ENCODE results near the gene SYTL3.
"Not testable (repeated sequence)": the region's sequence is repeated elsewhere in the genome, so short reads cannot be mapped to it uniquely, and the experiment has no call there.

Gene SYTL3

DNA sequence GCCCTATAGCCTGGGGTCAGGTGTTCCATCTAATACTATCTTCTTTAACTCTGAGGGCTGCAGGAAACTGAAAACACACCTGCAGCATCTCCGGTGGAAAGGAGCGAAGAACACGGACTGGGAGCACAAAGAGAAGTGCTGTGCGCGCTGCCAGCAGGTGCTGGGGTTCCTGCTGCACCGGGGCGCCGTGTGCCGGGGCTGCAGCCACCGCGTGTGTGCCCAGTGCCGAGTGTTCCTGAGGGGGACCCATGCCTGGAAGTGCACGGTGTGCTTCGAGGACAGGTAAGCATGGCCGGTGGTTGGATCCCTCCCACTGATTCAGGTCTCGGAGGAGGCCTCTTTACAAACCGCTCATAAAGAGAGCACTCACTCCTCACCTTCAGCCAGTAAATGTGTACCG lies 15.5 kb downstream of the SYTL3 start:
- DNase-seq = no peak

DNA sequence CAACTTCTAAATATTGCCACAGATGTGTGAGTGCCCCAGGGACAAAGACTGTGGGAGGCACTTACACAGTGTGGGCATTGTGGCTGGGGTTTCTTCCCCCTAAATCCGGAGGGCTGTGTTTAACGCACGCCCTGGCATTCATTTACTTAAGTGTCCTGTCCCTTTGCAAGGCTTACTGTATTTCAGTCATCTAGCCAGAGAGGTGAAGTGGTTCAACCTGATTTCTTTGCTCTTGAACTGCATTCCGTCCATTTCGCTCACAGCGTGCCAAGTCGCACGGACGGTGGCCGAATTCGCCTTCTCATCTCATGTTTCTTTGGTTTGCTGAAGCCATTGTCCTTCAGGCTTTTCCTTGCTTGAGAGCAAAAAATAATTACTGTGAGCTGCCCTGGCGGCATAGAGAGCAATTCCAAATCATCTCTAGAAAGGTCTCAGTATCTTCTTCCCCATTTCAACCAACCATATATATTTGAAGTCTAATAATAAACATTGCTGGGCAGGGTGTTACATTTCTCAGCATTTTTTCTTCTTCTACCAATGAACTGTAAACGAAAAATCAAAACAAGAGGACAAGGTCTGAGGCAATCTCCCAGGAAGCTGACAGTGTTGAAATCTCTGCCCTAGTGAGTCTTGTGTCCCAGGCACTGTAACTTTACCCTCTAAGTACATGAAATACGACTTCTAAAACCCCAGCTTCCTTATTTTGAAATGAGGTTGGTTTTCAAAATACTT lies 16.9 kb downstream of the SYTL3 start:
- DNase-seq = peak; percentile 81

DNA sequence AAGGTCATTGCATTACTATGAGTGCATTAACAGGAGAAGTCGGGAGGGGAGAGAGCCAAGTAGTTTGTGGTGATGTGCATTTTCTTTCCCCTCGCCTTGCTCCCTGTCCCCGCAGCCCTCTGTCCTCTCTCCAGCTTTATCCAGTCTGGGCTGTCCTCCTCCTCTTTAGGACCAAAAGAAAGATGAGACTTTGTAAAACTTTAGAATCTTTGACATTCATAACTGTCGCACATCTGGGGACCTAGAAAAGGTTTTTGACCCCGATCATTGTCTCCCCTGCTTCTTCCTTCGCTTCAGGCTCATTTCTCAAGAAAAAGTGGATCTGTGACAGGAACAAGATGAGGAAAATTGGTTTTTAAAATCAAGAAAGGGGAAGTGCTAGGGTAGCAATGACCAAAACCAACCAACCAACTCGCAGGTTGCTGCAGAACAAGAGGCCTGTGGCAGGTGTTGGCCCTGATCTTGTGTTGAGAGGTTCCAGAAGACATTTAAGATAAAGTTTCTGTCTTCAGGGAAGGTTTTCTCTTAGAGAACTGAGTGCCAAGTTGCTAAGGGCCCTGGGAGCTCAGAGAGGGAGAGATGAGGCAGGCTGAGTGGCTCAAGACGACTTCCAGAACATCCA lies 17.6 kb downstream of the SYTL3 start:
- DNase-seq = no peak

DNA sequence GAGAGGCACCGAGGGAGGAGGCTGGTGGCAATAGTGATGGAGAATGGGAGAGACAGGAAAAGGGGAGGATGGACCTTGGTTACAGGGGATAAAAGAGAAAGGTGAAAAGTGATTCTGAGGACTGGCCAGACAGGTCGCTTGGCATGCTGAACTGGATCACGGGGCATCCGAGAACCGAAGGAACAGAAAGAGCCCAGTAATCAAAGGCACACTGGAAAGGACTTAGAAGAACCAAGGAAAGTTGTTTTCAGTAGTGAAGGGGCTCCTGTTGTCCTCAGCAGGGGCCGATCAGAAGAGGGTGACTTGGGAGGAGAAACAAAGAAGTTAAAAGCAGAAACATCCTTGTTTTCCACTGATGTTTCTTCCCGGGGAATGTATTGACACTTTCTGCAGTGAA lies 18.9 kb downstream of the SYTL3 start:
- no peak for DNase-seq

DNA sequence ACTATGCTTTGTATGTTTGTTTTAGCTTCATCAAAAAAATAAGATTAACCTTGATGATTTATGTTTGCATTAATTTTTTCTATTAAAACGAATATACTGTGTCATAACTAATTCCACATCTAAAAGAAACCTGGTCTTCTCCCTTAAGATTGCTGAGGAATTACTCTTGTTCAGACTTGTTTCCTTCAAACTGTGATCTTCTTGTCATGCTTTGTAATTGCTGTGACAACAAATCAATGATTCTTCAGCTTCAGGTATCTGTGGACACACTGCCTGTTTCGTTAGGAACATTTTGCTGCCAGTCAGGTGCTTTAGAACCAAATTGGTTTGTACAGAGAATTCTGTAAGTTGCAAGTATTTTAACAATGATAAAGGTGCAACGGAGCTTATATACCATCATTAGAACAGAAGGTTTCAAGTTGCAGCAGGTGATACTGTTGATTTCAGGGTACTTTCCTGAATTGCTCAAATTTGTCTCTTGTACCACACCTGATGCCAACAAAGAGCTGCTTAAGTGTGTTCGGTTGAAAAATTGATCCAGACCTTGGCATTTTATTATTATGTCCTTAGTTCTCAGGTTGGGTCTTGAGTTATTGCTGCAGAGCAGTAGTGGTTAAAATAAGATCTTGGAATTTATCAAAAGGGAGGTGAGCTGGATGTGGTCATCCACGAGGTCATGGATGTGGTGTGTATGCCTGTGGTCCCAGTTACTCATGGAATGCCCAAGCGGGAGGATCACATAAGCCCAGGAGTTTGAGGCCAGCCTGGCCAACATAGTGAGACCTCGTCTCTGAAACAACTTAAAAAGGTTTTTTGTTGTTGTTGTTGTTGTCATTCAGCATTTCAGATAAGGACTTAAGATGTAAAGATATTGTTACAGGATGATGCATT lies 19.5 kb downstream of the SYTL3 start:
- DNase-seq = no peak

DNA sequence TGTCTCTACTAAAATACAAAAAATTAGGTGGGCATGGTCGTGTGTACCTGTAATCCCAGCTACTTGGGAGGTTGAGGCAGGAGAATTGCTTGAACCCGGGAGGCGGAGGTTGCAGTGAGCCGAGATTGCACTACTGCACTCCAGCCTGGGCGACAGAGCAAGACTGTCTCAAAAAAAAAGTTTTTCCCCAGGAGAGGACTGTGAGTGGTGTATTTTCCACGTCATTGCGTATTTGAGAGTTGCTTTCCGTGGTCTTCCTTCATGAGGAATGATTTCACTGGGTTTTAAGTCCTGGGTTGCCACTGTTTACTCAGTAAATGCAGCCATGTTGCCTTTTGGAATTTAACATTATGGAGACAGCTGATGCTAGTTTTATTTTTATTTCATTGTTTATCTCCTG lies 22.3 kb downstream of the SYTL3 start:
- DNase-seq = not testable (repeated sequence)

DNA sequence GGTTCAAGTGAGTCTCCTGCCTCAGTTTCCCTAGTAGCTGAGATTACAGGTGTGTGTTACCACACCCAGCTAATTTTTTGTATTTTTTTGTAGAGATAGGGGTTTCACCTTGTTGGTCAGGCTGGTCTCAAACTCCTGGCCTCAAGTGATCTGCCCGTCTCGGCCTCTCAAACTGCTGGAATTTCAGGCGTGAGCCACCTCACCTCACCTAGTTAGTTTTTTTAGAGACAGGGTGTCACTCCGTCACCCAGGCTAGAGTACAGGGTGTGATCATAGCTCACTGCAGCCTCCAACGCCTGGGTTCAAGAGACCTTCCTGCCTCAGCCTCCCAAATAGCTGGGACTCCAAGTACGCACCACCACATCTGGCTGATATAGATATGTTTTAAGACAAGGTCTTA lies 22.9 kb downstream of the SYTL3 start:
- no peak for DNase-seq

DNA sequence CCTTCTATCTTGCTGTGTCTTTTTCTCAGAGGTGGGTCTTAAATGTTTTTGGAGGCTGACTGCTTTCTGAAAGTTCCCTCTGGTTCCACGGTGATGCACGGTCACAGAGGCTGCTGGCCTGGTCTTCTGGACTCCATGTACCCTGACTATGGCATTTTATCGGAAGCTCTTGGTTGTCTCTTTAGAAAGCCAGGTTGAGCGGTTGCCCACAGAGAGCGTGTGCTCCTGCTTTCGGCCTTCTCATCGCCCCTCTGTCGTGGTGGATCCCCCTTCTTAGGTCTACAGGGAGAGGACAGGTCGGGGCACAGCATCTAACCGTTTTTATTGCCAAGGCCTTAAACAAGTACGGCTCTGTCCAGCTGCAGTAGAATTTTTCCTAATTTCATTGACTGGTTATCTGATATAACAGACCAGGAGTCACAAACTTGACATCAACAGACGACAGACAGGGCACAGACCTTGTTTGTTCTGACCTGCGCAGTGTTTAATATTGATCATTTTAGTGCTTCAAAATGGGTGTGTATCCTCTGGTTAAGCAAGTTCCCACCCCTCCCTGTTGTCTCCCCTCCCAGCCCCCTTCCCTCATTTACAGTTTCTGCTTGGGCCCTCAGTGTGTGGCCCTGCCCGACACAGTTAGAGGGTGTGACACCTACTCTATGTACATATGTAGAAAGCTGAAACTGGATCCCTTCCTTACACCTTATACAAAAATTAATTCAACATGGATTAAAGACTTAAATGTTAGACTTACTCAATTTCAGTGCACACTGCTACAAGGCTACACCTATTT lies 24.7 kb downstream of the SYTL3 start:
- no peak for DNase-seq

DNA sequence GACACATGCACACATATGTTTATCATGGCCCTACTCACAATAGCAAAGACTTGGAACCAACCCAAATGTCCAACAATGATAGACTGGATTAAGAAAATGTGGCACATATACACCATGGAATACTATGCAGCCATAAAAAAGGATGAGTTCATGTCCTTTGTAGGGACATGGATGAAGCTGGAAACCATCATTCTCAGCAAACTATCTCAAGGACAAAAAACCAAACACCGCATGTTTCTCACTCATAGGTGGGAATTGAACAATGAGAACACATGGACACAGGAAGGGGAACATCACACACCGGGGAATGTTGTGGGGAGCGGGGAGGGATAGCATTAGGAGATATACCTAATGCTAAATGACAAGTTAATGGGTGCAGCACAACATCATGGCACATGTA lies 27.2 kb downstream of the SYTL3 start:
- DNase-seq = not testable (repeated sequence)

DNA sequence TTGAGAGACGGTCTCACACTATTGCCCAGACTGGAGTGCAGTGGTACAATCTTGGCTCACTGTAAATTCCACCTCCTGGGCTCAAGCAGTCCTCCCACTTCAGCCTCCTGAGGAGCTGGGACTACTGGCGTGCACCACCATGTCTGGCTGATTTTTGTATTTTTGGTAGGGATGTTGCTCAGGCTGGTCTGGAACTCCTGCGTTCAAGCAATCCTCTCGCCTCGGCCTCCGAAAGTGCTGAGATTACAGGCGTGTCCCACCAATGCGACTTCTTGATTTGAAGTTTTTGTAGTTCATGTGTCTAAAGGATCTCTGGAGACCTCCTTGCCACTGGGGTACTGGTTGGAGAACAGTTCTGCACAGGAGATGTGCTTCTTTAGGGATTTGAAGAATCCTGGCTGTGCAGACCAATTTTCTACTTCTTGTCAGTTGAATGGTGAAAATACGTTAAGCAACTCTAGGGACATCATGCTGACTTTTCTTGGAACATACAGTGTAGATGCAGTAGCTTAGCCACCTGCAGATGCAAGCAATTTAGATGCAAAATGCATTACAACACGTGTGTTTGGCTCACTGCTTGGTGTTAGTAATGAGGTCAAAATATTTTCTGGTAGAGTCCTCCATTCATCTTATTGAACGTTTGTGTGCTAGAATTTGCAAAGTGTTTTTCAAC lies 28.2 kb downstream of the SYTL3 start:
- no peak for DNase-seq

DNA sequence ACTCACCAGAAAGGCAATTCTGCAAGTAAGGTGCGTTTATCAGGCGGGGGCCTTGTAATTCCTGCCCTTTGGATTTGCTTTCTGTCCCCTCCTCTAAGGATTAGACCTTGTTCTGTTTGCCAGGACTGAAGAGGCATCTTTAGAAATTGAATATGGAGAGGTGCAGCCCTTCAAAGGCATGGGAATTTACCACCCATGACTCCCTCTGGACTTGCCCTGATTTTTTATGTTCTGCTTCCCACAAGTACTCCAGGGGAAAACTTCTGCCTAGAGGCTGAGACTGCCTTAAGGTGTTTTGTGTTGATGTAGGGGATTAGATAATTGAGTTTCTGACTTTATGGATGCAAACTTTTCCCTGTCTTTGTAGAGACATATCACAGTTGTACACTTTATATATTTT lies 30.2 kb downstream of the SYTL3 start:
- no peak for DNase-seq

DNA sequence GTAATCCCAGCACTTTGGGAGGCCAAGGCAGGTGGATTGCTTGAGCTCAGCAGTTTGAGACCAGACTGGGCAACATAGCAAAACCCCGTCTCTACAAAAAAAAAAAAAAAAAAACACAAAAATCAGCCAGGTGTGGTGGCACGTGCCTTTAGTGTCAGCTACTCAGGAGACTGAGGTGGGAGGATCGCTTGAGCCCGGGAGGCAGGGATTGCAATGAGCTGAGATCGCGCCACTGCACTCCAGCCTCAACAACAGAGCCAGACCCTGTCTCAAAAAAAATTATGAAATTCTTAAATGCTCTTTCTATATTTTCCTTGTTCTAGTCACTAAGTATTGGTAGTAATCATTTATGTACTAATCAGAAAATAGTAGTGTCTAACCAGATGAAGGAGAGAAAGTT lies 30.6 kb downstream of the SYTL3 start:
- no peak for DNase-seq

DNA sequence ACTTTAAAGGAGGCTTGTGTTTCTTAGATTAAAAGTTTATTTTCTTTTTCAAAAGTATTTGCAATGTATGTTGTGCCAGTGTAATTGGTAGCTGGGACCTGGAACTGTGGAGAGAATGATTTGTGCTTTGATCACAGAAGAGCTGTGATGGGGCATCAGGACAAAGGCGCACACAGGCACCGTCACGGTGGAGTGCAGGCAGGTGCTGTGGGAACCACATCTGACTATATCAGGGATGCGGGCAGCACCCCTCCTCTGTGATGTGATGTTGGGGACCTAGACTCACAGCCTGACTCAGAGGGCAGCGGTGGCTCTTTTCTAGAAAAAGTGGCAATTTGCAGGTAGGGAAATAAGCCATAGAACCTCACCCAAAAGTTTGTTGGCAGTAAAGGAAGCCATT lies 34.5 kb downstream of the SYTL3 start:
- no peak for DNase-seq

DNA sequence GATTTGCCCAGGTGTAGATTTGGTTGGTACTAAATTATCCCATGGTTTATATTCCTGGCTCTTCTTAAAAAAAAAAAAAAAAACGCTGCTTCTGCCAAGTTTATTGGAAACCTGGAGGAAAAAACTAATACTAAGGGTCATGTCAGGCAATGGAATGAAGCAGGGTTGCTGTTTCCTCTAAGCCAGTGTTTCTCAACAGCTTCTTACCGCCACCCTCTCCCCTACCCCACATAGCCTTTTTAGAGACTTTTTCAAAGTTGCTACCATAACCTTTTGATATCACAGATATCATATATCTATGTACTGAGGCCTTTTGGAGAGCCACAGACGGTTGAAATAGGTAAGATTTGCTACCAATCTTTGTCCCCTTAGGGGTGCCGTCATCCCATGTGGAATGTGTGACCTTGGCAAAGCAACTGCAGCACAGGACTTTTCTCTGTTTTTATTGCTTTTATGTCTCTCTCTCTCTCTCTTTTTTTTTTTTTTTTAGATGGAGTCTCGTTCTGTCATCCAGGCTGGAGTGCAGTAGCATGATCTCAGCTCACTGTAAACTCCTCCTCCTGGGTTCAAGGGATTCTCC lies 35.0 kb downstream of the SYTL3 start:
- no peak for DNase-seq

DNA sequence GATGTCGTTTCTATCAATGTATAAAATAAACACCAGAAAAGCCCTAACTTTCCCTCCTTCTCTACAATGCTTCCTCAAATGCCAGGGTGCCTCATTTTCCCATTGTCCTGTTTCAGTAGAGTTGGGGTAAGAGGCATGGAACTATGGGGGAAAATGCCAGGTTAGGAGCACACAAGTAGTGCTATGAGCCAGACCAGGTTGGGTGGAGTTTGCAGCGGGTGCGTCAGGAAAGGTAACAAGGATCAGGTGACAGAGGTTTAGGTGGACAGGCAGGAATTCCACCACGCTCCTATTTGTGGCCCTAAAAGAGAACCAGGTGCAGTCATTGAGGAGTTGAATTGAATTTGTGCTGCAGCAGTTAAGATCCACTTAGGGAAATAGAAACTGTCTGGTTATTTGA lies 36.5 kb downstream of the SYTL3 start:
- DNase-seq = no peak

DNA sequence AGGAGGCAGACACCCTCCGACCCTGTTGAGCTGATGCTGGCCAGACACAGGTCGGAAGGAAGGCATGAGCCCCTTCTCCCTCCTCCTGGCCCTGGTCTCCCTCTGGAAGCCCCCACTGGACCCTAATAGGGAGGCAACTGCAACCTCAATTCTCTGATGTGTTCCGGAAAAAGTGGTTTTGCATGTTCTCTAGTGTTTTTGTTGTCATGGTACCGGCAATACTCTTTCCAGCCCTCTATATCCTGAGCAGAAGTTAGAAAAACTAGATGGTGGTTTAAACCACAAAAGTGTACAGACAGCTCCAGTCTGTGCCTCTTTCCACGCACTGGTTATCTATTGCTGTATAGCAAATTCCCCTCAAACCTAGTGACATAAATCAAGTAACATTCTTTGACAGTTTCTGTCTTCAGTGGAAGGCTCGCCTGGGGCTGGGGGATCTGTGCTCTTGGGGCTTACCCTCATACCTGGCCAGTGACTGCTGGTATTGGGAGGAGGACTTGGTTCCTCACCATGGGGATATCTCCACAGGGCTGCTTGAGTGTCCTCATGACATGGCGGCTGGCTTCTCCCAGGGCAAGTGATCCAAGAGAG lies 37.0 kb downstream of the SYTL3 start:
- DNase-seq = peak; percentile 74

DNA sequence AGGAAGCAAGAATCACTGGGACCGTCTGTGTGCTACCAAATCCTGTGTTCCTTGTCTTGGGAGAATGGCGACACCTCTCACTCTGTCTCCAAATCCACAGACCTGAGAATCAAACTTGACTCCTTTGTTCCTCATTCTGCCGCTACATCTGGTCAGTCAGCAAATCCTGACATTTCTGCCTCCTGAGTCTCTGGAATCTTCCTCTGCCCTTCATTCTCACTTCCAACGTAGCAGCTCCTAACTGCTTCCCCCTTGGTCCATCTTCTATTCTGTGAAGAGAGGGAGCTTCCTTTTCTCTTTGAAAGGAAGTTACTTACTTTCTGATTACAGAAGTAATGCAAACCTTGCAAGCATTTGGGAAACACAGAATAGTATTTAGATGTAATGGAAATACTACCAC lies 37.7 kb downstream of the SYTL3 start:
- DNase-seq = no peak

DNA sequence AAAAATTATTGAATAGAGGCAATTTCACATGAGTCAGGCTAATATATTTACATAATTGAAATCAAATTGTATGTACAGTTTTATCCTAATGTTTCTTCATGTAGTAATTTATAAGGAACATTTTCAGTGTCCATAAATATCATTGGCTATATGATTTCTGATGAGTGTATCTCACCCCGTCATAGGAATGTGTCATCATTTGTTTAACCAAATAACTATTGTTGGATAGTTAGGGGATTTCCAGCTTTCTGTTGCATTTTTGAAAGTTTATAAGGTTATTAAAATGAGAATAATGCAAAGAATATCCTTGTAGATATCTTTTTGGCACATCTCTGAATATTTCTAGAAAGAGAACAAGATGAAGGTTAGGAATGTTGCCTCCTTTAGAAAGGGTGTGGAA lies 39.0 kb downstream of the SYTL3 start:
- no peak for DNase-seq

DNA sequence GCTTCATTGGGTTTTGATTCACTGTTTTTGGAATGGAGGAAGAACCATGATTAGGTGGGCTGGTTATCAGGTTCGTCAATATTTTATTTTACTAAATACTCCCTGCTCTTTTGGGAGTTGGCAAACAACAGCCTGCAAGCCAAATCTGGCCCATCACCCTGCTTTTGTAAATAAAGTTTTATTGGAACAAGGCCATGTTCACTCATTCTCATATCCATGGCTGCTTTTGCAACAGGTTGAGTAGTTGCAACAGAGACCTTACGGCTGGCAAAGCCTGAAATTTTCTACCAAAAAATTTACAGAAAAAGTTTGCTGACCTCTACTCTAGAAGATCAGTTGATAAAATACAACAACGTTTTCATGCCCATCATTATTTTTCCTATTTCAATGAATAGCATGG lies 45.1 kb downstream of the SYTL3 start:
- no peak for DNase-seq

DNA sequence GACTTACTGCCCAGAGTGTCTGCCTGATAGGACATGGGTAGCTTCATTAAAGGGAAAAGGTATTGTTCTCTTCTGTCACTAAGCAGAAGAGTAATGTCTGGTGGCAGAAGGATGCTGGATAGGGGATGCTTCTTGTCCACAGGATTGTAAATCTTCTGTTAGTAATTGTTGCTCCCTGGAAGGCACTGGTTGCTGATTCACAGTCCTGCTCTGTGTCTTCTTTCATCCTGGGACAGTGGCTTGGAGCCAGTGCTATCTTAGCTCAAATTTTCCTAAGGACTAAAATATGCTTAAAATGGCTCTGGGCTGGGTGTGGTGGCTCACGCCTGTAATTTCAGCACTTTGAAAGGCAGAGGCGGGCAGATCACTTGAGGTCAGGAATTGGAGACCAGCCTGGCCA lies 48.0 kb downstream of the SYTL3 start:
- DNase-seq = no peak

DNA sequence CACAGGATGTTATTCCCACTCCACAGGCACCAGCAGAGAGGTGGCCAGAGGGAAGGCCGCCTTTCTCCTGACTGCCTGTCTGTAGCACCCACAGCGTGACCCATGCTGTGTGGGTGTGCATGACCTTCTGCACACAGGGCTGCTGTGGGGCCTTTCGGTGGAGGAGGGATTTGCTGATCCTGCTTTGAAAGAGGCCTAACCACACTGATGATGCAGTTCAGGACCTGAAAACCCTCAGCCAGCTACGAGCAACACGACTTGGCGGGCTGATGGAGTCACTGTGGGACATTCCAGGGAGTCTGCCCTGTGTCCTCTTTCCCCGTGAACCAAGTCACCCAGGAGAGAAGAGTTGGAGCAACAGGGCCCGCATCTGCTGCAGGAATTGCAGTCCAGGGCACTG lies 49.1 kb downstream of the SYTL3 start:
- DNase-seq = no peak

DNA sequence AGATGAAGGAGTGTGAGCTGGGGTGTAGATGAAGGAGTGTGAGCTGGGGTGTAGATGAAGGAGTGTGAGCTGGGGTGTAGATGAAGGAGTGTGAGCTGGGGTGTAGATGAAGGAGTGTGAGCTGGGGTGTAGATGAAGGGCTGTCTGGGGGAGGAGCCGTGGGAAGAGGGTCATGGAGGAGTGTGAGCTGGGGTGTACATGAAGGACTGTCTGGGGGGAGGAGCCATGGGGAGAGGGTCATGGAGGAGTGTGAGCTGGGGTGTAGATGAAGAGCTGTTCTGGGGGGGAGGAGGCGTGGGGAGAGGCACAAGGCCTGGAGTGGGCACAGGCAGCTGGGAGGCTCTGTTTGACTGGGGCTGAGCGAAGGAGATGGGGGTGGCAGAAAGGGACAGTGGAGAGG lies 51.4 kb downstream of the SYTL3 start:
- DNase-seq = not testable (repeated sequence)
